Stomach (tissue), 9 donors: ENCODE data around the gene WNT6. TPM values are rescaled to one million over a fixed set of nuclear protein-coding genes. Genes with fewer than 3 reads are reported as not detected.
A peak's percentile ranks its signal among the peaks of the same experiment; 100 is the strongest.

Experiments
- DNase-seq, 2 donors: peaks; one replicate each; pipeline versions ENCODE4 v3.0.0 to v3.0.0-alpha.2; 2013 to 2019
- H3K27ac ChIP-seq, 5 donors: fragments of 200-600 bp in 4 of 5; sonication (generic) in 4 of 5; one replicate each; pipeline ENCODE4 v1.5.1; 2013 to 2019; ENCODE audit warnings: mild to moderate bottlenecking in 1 of 5, moderate library complexity in 1 of 5
- H3K27me3 ChIP-seq, 3 donors: fragments of 200-600 bp; sonication (generic); one replicate each; pipeline ENCODE4 v1.5.1; 2017 to 2019; ENCODE audit warnings: mixed run types in 1 of 3
- H3K36me3 ChIP-seq, 4 donors: fragments of 200-600 bp; sonication (generic); 1 replicate in 3 of 4; 2 replicates in 1 of 4; pipeline ENCODE4 v1.5.1; 2016 to 2019
- H3K4me1 ChIP-seq, 4 donors: fragments of 200-600 bp; sonication (generic); one replicate each; pipeline ENCODE4 v1.5.1; 2016 to 2019
- H3K4me3 ChIP-seq, 4 donors: fragments of 200-600 bp; sonication (generic) in 3 of 4; one replicate each; pipeline ENCODE4 v1.5.1; 2016 to 2019; ENCODE audit warnings: mild to moderate bottlenecking in 1 of 4
- H3K9me3 ChIP-seq, 4 donors: fragments of 200-600 bp; sonication (generic); one replicate each; pipeline ENCODE4 v1.5.1; 2016 to 2019
- EP300 ChIP-seq: sonication (generic); formaldehyde crosslinking; IDR thresholded peaks from one replicate; pipeline ENCODE4 v1.6.1; 2017; ENCODE audit warnings: antibody characterized with exemption
- POLR2A ChIP-seq, 4 donors: fragments of 450-650 bp; IDR thresholded peaks; one replicate each; pipeline ENCODE4 v1.6.1; 2016; ENCODE audit warnings: antibody characterized with exemption in 4 of 4, control low read depth in 2 of 4, mild to moderate bottlenecking in 1 of 4, moderate library complexity in 1 of 4
- POLR2AphosphoS5 ChIP-seq, 3 donors: sonication (generic); formaldehyde crosslinking; IDR thresholded peaks; one replicate each; pipeline ENCODE4 v1.6.1; 2016; ENCODE audit warnings: antibody characterized with exemption in 3 of 3
- WGBS, 5 donors: extraction: QIAGEN DNeasy Blood & Tissue Kit in 3 of 5; methylation state at CpG; one replicate each; pipeline versions ENCODE4 v1.1.5 to v1.1.7; 2013 to 2018; 5-methylcytosine and 5-hydroxymethylcytosine counted together
- intact Hi-C: fragments of 100-400 bp; cut with DNase I; formaldehyde crosslinking; loops from one replicate; pipeline ENCODE4 v1.15.1; 2023; ENCODE audit warnings: low total_unique reads
- polyA plus RNA-seq, 3 donors: library from polyadenylated mRNA; stranded (reverse); fragments of 200-250 nt; gene quantifications; one replicate each; pipeline ENCODE4 v1.2.3, GENCODE V29; 2013
- total RNA-seq, 5 donors: library from RNA; depleted of rRNA; stranded (reverse); fragments of >200 nt; gene quantifications; one replicate each; pipeline versions ENCODE4 v1.1.0 to v1.2.3, GENCODE V29; 2014 to 2016
- TF ChIP-seq, protein P1 (sequence below), 7 experiments: fragments of 450-650 bp in 4 of 7; fragments of 200-600 bp in 3 of 7; sonication (generic) in 3 of 7; IDR thresholded peaks; one replicate each; pipeline ENCODE4 v1.5.1; 2016 to 2019; ENCODE audit warnings: antibody characterized with exemption in 7 of 7, control low read depth in 2 of 7, mild to moderate bottlenecking in 1 of 7
- donor health status: healthy with polysubstance abuse.
- donor health status: Bipolar disorder and iron deficiency.
- donor health status: healthy.

Gene WNT6
- total and polyA plus RNA-seq, 8 donors, result 0.25 to 3.3 (median 1.8) TPM; not detected in 3

DNA sequence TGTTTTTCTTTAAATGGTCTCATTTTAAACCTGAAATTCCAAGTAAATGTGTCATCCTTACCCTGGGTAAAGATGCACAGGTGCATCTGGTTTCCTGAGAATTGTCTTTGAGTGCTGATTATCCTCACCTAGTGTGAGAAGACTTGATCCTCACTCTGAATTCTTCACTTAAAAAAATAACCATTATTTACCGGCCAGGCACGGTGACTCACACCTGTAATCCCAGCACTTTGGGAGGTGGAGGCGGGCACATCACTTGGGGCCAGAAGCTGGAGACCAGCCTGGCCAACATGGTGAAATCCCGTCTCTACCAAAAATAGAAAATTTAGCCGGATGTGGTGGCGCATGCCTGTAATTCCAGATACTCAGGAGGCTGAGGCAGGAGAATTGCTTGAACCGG, 9.9 kb upstream of the WNT6 start:
- no peak overlapping the region for H3K4me3 ChIP-seq
- TF ChIP-seq EP300, result no peak
- no peak for TF ChIP-seq POLR2A (IDR thresholded peaks at IDR 0.05)
- TF ChIP-seq POLR2AphosphoS5 (IDR thresholded peaks at IDR 0.05), result no peak
- TF ChIP-seq, protein P1, sequence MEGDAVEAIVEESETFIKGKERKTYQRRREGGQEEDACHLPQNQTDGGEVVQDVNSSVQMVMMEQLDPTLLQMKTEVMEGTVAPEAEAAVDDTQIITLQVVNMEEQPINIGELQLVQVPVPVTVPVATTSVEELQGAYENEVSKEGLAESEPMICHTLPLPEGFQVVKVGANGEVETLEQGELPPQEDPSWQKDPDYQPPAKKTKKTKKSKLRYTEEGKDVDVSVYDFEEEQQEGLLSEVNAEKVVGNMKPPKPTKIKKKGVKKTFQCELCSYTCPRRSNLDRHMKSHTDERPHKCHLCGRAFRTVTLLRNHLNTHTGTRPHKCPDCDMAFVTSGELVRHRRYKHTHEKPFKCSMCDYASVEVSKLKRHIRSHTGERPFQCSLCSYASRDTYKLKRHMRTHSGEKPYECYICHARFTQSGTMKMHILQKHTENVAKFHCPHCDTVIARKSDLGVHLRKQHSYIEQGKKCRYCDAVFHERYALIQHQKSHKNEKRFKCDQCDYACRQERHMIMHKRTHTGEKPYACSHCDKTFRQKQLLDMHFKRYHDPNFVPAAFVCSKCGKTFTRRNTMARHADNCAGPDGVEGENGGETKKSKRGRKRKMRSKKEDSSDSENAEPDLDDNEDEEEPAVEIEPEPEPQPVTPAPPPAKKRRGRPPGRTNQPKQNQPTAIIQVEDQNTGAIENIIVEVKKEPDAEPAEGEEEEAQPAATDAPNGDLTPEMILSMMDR (IDR thresholded peaks at IDR 0.05), result no peak
- H3K9me3 ChIP-seq, result no peaks in the 10 kb centered on the region
- no peaks in the 10 kb centered on the region for H3K36me3 ChIP-seq
- no peak for DNase-seq
- intact Hi-C loops, result loop anchor here (10.0 kb wide), 1 partner anchor 145 kb away; no protein-coding TSS in a partner anchor
- no peak overlapping the region for H3K27ac ChIP-seq
- H3K4me1 ChIP-seq, result peaks cover 0 to 15% (median 3%) of the 10 kb centered on the region in 4 donors
- WGBS, 5 donors, result 67 to 76% (median 72%) methylated on average over 6 to 7 of the region's 7 CpGs
- H3K27me3 ChIP-seq, result peaks cover 3 to 73% (median 31%) of the 10 kb centered on the region in 3 donors

DNA sequence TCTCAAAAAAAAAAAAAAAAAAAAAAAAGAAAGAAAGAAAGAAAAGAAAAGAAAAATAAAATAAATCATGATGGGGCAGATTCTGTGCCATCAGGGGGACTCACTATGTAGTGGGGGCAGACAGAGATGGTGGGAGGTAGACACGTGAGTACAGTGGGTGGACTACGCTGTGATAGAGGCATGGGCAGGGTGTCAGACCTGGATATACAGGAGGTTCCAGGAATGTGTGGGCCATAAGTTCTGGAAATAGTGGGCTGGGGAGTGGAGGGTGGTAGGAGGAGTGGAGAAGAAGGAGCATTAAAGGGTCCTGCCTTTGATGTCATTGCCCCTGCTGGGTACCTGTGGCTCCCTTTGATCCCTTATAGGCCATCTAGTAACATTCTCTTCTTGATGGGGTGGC, 8.8 kb upstream of the WNT6 start:
- Histone ChIP-seq H3K4me3 (no peak overlapping the region), H3K4me1 (peaks cover 0 to 15% (median 3%) of the 10 kb centered on the region in 4 donors), H3K27me3 (peaks cover 3 to 83% (median 38%) of the 10 kb centered on the region in 3 donors), H3K36me3 (no peaks in the 10 kb centered on the region), H3K27ac (no peak overlapping the region), H3K9me3 (no peaks in the 10 kb centered on the region)
- WGBS, 5 donors, result 66 to 86% (median 81%) methylated on average over 2 of the region's 2 CpGs
- intact Hi-C loops, result loop anchor here (10.0 kb wide), 1 partner anchor 146 kb away; no protein-coding TSS in a partner anchor
- no peak for DNase-seq
- TF ChIP-seq, protein P1 (IDR thresholded peaks at IDR 0.05), result no peak
- TF ChIP-seq EP300 (no peak), POLR2A (IDR thresholded peaks at IDR 0.05) (no peak), POLR2AphosphoS5 (IDR thresholded peaks at IDR 0.05) (no peak)

DNA sequence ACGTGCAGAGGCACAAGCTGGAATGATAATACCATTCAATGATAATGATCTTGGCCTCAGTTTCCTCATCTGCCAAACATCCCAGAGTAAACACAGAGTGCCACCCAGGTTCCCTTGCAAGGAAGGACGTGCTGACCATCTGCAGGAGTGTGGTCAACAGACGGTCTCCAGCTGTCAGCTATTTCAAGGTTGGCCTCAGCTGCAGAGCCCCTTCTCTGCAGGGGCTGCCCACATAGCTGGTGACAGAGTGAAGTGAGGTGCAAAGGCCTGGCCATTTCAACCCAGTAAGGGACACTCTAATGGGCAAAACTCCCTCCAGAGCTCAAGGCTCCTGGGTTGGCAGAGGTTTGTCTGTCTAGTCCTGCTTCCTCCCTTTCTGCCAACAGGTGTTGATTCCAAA, 8.3 kb upstream of the WNT6 start:
- intact Hi-C loops, result loop anchor here (10.0 kb wide), 1 partner anchor 146 kb away; no protein-coding TSS in a partner anchor
- 24 to 43% (median 33%) methylated on average over 3 of the region's 3 CpGs for WGBS, 5 donors
- DNase-seq, result no peak
- TF ChIP-seq POLR2AphosphoS5 (IDR thresholded peaks at IDR 0.05) (no peak), EP300 (no peak), POLR2A (IDR thresholded peaks at IDR 0.05) (no peak)
- TF ChIP-seq, protein P1 (IDR thresholded peaks at IDR 0.05), result no peak
- peaks cover 0 to 15% (median 3%) of the 10 kb centered on the region in 4 donors for H3K4me1 ChIP-seq
- H3K4me3 ChIP-seq, result no peak overlapping the region
- no peaks in the 10 kb centered on the region for H3K9me3 ChIP-seq
- H3K27ac ChIP-seq, result no peak overlapping the region
- H3K27me3 ChIP-seq, result peaks cover 3 to 88% (median 42%) of the 10 kb centered on the region in 3 donors
- H3K36me3 ChIP-seq, result no peaks in the 10 kb centered on the region

DNA sequence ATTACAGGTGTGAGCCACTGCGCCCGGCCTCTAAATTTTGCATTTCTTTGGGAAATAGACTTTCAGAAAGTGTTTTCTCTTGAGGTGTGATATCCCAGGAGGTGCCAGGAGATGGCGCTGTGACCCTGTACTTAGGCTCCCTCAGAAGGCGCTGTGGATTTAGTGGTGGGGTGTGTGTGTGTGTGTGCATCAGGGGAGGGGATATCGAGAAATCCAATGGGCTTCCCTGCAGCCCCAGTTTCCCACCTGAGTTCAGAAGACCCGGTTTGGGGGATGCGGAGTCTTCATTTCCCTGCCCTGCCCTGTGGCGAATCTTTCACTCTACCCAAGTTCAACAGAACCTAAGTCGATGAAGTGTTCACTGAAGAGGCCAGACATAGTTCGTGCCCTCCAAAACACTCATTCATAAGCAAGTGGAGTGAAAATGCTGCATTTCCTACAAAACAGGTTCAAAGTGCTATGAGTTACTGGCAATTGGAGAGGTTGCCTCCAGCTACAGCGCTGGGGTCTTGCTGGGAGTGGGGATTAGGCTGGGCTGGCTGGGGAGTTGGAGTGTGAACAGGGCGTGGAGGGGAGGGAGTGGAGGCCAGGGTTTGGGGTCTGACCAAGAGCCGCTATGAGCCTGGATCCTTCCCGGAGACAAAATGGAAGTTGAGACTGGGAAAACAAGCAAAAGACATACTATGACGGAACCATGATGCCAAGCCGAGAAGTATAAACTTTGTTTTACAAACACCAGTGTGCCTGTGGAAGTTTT, 6.5 kb upstream of the WNT6 start:
- 16 to 25% (median 17%) methylated on average over 16 of the region's 16 CpGs for WGBS, 5 donors
- DNase-seq, result peak; percentile 67 to 81

More for the DNA sequence above, 6.5 kb upstream of the WNT6 start:
- H3K36me3 ChIP-seq, result no peaks in the 10 kb centered on the region
- TF ChIP-seq POLR2AphosphoS5 (IDR thresholded peaks at IDR 0.05), result no peak
- TF ChIP-seq, protein P1 (IDR thresholded peaks at IDR 0.05), result peak in 5 of 7 experiments; percentile 33 to 73 (median 51)
- H3K27ac ChIP-seq, result no peak overlapping the region
- intact Hi-C loops, result loop anchor here (10.0 kb wide), 1 partner anchor 148 kb away; no protein-coding TSS in a partner anchor
- H3K4me3 ChIP-seq, result no peak overlapping the region
- peaks cover 3 to 99% (median 55%) of the 10 kb centered on the region in 3 donors for H3K27me3 ChIP-seq
- H3K4me1 ChIP-seq, result peaks cover 0 to 10% (median 4%) of the 10 kb centered on the region in 4 donors
- no peaks in the 10 kb centered on the region for H3K9me3 ChIP-seq
